H1 (cell line): ENCODE measurements around the gene PAOX. TPM values are rescaled to one million over a fixed set of nuclear protein-coding genes. Genes with fewer than 3 reads are reported as not detected.

Experiments used
- CBX5 ChIP-seq: fragments of 300-800, 300-1000 bp; sonication (generic); IDR thresholded peaks from 2 replicates; pipeline ENCODE4 v1.7.1; 2016; ENCODE audit warnings: antibody characterized with exemption, low read length, low read depth
- E2F6 ChIP-seq: IDR thresholded peaks from 2 replicates; pipeline ENCODE4 v1.6.1; 2012; ENCODE audit warnings: inconsistent platforms
- NANOG ChIP-seq: IDR thresholded peaks from 2 replicates; pipeline ENCODE4 v1.6.1; 2011; ENCODE audit warnings: low read length, low read depth, mild to moderate bottlenecking, inconsistent platforms; ENCODE audit not compliant: insufficient read depth, poor library complexity, severe bottlenecking
- POU5F1 ChIP-seq: IDR thresholded peaks from 2 replicates; pipeline ENCODE4 v1.6.1; 2011; ENCODE audit warnings: low read depth, mild to moderate bottlenecking, low read length, moderate library complexity
- SIRT6 ChIP-seq: IDR thresholded peaks from one replicate; pipeline ENCODE4 v1.7.1; 2012; ENCODE audit warnings: low read length, inconsistent platforms
- TAF7 ChIP-seq: optimal IDR thresholded peaks from 2 replicates; pipeline ENCODE3; 2011; ENCODE audit warnings: low read depth, mild to moderate bottlenecking, inconsistent platforms, low read length, moderate library complexity, borderline replicate concordance
- TEAD4 ChIP-seq: IDR thresholded peaks from 2 replicates; pipeline ENCODE4 v1.6.1; 2012; ENCODE audit warnings: low read depth, low read length, inconsistent platforms, mixed read lengths
- polyA plus RNA-seq, 7 experiments: library from polyadenylated mRNA; depleted of rRNA in 3 of 7; stranded (reverse) in 5 of 7; unstranded in 2 of 7; fragments of >200 nt in 5 of 7; fragments of 200-250 nt in 2 of 7; gene quantifications; 1 replicate in 5 of 7; 2 replicates in 1 of 7; 4 replicates in 1 of 7; pipeline versions ENCODE4 v1.2.1 to v1.2.3, GENCODE V29; 2011 to 2013; ENCODE audit warnings: missing spikeins in 2 of 7, mixed read lengths in 2 of 7
- total RNA-seq: library from RNA; stranded (reverse); fragmentation: NEBNext Ultra II Directional; extraction: Animal tissue kit (Norgen Biotek cat#: 25700); gene quantifications from 2 replicates; pipeline ENCODE4 v1.2.1, GENCODE V29; 2021

Gene PAOX
- total and polyA plus RNA-seq, 2 of the 8 experiments (the other 6 are each of a cell fraction or from before 2014, with no cell fraction given), result 3.7 to 4.3 TPM

- no peak for TF ChIP-seq TAF7
- TF ChIP-seq CBX5, result no peak
- TF ChIP-seq NANOG, result no peak
- no peak for TF ChIP-seq SIRT6
- no peak for TF ChIP-seq TEAD4
- TF ChIP-seq E2F6, result no peak
- no peak for TF ChIP-seq POU5F1
Observed at GRCh38 chr10:133401500-133401899, 22.4 kb downstream of the PAOX start (continued).
